HG02588 (cell line): Measurements from ENCODE around the gene SAMD11.

Experiments used
- ATAC-seq: cut with Tn5 transposase; IDR thresholded peaks from one replicate; pipeline ENCODE4 v1.9.1; 2021; ENCODE audit warnings: mild to moderate bottlenecking, moderate library complexity; ENCODE audit not compliant: unreplicated experiment

SAMD11 gene

DNA sequence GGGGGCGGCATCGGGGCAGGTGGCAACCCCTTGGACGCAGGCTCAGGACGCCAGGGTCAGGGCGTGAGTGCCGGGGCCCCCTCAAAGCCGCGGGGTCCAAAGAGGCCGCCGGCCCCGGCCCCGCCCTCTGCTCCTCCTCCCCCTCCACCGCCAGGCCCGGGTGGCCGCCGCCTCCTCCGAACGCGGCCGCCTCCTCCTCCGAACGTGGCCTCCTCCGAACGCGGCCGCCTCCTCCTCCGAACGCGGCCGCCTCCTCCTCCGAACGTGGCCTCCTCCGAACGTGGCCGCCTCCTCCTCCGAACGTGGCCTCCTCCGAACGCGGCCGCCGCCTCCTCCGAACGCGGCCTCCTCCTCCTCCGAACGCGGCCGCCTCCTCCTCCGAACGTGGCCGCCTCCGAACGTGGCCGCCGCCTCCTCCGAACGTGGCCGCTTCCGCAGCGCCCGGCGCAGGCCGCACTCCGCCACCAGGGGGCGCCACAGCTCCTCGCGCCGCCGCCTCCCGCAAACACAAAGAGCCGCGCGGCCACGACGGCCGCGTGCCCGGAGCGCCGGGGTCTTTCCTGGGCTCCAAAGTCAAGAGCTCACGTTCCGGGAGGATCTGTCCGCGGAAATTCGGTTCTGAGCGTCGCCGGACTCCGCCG, 19.3 kb upstream of the SAMD11 start:
- ATAC-seq, result no peak

DNA sequence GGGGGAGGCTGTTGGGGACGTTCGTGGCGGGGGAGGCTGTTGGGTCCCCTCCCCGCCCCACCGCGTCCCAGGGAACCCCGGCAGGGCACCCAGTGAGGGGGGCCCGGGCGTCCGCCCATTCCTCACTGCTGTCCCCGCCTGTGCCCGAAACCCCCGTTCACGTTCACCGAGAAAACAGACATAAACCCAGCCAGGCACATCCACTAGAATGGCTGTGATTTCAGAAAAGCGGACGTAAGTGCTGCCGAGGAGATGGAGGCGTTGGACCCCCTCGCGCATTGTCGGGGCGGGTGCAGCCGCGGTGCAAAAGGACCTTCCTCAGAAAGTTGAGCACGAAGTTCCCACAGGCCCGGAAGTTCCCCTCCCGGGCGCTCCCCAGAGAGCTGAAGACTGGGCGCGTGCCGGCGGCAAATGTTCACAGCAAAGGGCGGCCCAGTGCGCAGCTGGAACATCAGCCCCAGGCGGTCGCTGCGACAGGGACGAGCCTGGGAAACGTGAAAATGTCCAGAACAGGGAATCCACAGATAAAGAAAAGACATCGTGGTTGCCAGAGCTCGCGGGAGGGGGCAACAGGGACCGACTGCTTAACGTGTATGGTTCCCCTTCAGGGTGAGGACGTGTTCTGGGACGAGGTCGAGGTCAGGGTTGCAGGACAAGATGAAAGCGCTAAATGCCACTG, 18.5 kb upstream of the SAMD11 start:
- ATAC-seq, result no peak

DNA sequence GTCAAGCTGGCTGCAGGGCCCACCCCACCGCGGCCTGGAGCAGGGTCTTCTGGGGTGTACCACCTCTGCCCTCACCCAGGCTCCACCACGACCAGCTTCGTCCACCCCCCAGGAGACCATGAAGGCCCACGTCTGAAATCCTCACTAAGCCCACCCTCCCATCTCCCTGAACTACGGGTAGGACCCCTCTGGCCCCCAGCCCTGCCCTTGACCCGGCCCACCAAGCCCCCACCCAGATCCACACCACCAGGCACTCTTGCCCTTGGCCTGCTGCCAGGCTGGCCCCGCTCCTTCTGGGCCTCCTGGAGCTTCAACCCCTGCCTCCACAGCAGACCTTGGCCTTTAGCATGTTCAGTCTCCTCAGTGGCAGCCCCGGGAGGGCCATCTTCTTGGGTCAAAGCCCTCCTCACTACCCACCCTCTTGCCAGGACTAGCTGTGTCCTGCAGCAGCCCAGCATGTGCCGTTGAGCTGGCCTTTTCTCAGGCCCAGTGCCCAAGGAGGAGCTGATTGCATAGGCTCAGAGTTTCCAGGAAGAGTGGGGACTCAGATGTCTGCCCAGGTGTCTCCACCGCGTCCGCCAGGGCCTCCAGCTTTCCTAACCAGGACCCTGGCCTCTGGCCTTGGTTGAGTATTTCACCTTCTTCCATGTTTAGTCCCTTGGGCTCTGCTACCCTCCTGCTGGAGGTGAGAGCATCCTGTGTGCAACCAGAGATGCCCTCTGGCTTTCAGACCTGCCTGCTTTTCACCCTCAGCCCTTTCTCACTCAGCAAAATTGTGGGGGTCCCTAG, 17.7 kb upstream of the SAMD11 start:
- ATAC-seq, result no peak

DNA sequence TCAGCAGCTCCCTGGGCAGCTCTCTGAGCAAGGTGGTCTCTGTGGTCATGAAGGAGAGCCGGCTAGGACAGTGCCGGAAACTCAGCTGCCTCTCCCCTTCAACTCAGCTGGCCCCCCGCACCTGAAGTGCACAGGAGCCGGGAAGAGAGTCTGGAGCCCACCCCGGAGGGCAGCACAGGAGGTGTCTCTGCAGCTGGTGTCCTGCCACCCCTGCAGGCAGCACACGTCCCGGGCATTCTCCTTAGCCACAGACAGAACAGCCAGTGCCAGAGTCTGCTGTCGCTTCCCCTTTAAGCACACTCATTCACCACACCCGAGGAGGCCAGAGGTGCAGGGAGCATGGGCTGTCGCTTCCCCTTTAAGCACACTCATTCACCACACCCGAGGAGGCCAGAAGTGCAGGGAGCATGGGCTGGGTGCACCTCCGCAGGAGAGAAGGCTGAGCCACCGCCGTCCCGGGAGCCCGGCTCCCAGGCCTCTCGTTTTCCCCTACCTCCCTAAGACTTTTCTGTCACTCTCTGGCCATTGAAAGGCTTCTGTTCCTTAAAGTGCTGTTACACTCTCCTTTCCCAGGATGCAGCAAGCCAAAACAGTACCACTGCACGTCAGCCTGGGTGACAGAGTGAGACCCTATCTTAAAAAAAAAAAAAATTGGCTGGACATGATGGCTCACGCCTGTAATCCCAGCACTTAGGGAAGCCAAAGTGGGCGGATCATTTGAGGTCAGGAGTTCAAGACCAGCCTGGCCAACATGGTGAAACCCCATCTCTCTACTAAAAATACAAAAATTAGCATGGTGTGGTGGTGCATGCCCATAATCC, 16.9 kb upstream of the SAMD11 start:
- no peak for ATAC-seq

DNA sequence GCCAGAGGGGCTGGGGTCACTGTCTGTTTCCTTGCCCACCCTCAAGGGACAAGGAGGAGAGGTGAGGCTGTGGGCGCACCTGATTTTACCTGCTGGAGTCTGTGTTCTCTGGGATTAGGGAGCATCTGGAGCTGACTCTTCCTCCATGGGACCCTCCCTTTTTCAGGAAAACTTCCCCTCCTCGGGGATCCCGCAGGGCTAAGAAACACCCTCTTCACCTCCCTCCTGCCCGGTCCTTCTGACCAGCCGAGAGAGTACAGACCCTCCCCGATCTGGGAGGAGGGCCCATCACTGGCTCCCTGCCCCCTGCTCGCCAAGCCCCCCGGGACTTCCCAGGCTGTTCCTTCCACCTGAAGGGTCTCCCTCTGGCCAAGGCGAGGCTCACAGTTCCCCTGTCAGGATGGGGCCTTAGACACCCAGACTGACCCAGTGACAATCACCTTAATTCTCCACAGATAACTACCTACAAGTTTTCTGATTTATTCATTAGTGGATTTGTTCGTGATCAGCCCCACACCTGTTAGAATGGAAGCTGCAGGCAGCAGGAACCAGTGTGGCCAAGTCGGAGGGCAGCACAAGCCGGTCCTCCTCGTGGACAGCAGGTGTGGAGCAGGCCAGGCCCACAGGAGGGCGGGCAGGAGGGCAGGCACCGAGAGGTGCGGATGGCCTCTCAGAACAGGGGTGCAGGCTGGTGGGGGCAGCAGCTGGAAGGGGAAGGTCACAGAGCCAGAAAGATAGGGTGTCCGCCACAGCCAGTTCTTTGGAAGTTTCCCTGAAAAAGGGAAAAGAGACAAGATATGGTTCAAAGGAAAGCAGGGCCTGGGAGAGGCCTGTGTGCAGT, 15.9 kb upstream of the SAMD11 start:
- no peak for ATAC-seq

DNA sequence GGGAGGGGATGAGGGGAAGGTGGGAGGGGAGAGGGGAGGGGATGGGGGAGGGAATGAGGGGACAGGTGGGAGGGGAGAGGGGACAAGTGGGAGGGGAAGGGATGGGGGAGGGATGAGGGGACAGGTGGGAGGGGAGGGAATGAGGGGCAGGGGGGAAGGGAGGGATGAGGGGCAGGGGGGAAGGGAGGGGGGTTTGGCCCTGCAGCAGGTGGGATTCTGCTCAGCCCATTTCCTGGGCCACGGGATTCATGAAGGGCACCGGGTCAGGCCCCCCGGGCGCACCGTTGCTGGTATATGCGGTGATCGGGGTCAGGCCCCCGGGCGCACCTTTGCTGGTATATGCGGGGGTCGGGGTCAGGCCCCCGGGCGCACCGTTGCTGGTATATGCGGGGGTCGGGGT, 15.1 kb upstream of the SAMD11 start:
- ATAC-seq, result no peak

DNA sequence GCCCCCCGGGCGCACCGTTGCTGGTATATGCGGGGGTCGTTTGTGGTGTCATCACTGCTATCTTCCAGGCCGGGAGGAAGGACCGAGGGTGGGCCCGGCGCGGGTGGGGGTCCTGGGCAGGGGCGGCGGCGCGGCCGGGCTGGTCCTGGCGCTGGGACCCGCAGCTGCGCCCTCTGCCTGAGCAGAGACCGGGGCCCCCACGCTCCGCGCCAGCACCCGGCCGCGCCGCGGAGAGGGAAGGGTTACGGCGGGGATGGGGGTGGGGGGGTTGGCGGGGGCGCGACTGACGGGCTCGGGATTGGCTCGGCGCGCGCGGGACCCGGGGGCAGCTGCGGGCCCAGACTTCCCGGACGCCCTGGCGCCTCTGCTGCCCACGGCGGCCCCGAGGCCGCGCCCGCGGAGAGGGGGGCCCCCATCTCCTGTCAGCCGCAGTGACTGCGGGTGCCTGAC, 13.8 kb upstream of the SAMD11 start:
- ATAC-seq, result no peak

DNA sequence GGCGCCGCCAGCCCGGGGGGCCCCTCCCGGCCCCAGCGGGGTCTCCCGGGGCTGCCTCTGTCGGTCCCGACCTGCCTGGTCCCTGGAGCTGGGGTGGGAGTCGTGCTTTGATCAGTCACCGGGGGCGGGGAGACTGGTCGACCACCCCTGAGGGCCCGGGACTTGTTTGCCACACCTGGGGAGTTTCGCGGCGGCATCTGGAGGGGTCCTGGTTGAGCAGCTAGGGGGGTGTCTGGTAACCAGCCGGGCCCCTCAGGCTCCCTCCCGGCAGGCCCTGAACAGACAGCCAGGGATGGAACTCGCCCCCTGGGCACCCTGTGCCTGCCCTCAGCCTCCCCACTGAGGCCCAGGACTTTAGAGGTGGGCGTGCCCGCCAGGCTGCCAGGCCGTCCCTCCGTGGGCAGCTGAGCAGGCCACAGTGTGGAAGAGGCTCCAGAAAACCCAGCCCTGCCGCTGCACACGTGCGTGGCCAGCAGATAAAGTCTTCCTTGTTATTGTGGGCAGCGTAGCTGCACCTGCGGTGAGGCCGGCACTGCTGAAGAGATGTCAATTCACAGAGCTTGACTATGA, 13.3 kb upstream of the SAMD11 start:
- ATAC-seq, result no peak

DNA sequence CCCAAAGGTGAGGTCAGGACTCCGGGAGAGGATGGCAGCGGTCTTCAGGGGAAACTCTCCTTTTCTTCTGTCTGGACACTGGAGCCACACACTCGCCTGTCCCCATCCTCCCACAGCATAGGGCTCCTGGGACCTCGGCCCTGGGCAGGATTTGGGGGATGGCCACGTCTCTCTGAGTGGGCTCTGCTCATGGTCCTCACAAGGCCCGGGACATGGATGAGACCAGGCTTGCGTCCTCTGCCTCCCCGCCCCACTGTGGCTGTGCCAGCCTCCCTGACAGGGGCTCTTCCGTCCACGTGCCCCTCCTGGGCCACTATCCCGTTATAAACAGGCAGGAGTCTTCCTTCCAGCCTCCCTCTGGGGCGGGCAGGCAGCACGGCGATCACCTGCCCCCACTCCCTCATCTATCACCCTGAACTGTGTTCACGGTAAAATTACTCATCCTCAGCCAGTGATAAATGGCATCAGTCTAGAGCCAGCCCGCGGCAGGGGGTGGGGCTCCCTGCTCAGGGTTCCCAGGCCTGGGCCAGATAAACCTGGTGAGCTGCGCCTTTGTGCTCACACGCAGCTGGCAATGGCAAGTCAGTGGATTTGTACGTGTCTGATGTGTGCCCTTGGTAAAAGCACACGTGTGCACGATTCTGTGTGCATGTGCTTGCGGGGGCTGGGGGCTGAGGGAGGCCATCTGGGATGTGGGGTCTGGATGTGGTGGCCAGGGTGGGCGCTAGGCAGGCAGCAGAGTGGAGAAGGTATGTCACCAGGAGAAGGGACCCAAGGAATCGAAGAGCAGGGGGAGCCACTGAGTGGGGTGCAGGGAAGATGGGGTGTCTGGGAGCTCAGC, 12.6 kb upstream of the SAMD11 start:
- ATAC-seq, result no peak

DNA sequence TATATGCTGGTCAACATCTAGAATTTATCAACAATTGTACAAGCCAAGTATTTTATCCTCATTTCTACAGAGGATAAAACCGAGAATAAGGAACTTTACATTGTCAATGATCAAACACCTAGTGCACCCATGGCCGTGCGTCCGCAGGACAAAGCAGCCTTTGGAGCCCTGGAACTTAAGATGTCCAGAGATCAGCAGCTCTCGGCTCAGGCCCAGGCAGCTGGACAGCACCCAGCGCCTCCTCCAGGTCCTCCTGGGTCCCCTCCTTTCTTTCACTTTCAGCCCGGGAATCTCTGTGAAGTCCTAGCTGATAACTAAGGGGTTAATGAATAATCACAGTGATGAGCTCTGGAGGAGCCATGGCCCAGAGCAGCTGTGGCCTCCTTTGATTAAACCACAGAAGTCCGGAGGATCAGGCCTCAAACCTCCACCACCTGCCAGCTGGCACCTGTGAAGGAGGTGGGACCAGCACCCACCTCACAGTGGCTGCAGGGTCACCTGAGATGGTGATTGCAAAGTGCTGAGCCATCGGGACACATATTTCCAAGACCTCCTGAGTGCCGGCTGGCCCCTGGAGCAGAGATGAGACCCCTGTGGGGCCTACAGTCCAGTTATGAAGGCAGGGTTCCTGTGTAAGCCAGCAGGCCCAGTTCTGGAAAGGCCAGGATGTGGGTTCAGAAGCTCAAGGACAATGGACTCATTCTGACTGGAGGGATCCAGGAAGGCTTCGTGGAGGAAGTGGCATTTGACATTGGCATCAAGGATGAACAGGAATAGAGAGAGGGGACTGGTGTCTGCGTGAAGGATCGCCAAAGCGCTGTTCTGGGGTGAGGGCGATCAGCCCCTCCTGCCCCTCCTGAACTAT, 11.6 kb upstream of the SAMD11 start:
- ATAC-seq, result no peak

DNA sequence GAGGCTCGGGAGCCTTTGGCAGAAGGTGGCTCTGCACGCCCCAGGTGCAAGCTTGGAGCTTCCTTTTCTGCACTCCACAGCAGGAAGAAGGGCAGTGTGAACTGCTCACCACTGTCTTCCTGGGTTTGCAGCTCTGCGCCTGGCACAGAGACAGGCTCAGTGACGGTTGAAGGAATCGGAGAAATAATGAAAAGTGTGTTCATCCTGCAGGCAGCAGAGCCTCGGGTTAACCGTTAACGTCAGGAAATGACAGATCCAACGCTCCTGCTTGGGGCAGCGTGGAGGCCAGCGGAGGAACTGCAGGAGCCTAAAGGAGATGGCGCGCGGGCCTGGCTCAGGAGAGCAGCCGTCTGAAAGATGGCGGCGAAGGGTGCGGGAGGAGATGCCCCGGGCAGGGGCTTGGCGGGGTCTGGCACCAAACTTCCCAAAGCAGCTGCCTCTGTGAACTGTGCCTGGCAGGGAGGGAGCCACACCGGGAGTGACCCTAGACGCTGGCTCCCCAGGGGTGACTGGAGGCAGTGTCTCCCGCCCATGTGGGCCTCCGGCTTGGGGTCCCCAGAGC, 10.9 kb upstream of the SAMD11 start:
- ATAC-seq, result no peak

DNA sequence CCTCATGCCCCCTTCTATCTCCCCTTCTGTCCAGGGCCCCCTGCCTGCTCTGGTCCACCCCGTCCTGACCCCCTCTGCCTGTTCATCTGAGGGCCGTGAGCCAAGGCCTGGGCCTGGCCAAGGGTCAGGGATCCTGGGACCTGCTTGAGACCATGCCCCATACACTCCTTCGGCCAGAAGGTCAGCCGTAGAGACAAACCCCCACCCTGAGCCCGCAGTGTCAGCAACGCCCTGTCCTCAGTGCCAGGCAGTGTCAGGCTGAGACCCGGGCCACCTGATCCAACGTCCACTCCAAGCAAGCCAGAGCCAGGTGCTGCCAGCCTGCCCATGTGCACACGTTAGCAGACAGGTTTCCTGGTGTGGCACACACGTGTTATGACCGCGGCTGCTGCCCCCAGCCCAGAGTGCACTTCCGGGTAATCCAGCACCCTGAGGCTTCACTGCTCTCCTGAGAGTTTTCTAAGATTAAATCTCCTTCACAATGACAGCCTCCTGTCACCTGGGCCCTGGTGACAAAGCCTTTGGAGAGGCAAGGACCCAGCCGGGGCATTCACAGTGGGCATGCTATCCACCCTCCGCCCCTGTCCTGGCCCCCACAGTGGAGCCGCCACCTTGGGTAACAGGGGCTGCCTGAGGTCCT, 10.1 kb upstream of the SAMD11 start:
- ATAC-seq, result no peak

DNA sequence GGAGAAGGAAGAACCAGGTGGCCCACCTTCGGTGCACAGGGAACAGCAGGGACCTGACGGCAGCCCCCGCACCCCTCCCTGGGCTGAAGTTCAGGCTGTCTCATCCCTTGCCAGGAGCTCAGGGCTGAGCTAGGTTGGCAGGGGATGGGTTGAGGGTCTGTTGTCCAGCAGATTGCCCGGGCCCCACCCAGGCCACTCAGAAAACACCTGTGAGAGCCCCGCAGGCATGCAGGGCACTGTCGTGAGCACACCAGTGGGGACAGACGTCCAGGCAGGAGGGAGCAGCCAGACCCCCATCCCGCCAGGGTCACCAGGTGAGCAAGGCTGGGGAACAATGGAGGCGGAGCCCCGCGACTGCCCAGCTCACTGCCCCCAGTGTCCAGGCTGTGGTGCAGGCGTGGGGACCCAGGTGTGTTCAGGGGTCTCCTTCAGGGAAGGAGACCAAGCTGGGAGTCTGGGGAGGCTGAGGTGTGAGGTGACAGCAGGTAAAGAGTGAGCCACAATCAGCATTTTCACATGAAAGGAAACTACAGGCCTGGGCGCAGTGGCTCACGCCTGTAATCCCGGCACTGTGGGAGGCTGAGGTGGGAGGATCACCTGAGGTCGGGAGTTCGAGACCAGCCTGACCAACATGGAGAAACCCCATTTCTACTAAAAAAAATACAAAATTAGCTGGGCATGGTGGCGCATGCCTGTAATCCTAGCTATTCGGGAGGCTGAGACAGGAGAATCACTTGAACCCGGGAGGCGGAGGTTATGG, 9.4 kb upstream of the SAMD11 start:
- ATAC-seq, result no peak

DNA sequence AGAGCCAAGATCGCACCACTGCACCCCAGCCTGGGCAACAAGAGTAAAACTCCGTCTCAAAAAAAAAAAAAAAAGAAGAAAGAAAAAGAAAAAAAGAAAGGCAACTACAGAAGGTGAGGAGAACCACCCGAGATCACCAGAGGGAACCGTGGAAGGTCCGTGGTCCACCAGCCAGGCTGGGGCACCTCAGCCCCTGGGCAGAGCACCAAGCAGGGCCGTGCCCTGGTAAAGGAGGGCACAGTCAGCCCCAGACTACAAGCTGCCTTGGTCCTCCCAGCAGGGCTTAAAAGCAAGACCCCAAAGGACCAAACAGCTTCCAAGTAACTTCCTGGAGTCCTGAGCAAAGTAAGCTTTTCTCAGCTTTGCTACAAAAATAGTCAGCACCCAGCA, 8.8 kb upstream of the SAMD11 start:
- no peak for ATAC-seq

DNA sequence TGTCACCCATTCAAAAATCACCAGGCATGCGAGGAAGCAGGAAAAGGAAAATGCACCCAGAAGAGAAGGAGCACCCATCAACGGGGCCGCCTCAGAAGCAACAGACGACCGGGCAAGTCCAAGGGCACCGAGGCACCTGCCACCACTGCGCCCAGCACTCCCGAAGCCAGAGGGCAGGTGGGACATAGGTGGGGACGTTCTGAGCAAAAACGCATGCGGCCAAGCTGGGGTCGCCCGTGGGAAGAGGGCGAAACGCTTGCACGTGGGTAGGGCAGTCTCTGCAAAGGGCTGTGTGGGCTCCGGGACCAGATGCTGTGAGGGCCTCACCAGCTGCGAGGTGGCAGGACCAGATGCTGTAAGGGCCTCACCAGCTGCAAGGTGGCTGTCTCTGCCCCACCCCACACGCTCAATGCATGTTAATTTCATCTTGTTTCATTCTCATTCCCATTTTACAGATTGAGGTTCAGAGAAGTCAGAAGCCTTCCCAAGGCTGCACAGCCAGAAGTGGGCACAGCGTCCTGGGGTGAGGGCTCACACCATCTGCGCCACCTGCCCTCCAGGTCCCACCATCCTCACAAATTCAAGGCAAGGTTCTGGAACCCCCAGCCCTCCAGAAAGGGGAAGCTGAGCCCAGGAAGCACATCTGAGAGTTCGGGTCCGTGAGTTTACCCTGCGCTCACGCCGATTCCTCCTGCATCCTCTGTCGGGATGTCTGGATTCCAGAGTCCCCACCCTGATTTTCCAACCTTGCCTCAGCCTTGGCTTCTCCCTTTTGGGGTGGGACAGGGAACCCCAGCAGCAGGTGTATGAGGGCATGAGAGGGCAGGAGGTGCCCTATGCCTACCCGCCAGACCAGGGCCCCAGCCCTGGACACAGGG, 8.2 kb upstream of the SAMD11 start:
- ATAC-seq, result no peak
